T-helper 1 cell treated with Interleukin-12 subunit alpha and Interleukin-12 subunit beta and Interleukin-4 antibody, amounts not matched to agents 30 μg/mL and 1 μg/mL, for 36 hours (primary cell): ENCODE measurements around the gene CCNL1.
"Not testable (repeated sequence)": the region's sequence is repeated elsewhere in the genome, so short reads cannot be mapped to it uniquely, and the experiment has no call there.

Experiments used
- H3K27ac Mint-ChIP-seq: one replicate; pipeline ENCODE4 v1.8.0; 2021; ENCODE audit warnings: mild to moderate bottlenecking, mixed read lengths
- H3K27me3 Mint-ChIP-seq: one replicate; pipeline ENCODE4 v1.8.0; 2021; ENCODE audit warnings: low read depth, mixed read lengths
- H3K36me3 Mint-ChIP-seq: one replicate; pipeline ENCODE4 v1.8.0; 2021; ENCODE audit warnings: low read depth, mixed read lengths
- H3K4me1 Mint-ChIP-seq: one replicate; pipeline ENCODE4 v1.8.0; 2021; ENCODE audit warnings: low read depth, mixed read lengths
- H3K4me3 Mint-ChIP-seq: one replicate; pipeline ENCODE4 v1.8.0; 2021; ENCODE audit warnings: mild to moderate bottlenecking, moderate library complexity, mixed read lengths
- H3K9me3 Mint-ChIP-seq: one replicate; pipeline ENCODE4 v1.8.0; 2021; ENCODE audit warnings: mixed read lengths

Gene CCNL1

DNA sequence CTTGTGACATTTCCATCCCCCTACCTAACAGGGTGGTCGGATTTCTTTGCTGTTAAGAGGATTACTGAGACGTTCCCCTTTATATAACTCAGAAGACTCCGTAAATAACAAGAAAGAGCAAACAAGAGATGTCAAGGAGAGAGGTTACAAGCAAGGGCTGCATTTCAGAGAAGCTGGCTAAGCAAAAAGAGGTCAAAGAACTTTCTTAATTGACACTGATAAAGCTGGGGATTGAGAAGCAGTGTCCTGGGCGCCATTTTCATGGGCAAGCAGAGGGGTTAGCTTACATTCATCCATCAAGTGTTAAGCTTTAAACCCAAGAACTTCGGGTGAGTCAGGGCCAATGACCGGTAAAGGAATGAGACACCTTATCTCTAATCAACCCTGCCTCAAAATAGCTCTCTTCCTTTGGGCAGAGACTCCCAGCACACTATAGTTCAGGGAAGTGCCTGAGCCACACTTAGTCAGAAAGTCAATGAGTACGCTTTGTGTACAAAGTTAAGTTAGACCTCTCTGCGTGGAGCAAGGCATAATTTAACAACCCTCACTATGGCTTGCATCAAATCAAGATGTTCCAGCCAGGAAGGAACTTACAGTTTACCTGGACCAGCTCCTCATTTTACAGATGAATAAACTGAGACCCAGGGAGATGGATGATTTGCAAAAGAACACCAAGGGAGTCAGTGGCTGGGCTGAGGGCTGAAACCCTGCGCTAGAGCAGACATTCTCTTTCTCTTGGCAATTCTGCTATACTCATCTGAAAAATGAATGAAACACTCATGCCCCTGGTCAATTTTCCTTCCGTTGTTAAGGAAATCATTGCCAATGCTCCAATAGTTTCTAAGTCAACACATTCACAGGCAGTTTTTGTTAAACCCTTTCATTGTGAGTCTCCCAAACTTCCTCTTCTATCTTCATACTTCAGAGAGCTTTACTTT, 44.6 kb downstream of the CCNL1 start:
- H3K27ac Mint-ChIP-seq = no peak overlapping the region
- H3K27me3 Mint-ChIP-seq = no peaks in the 10 kb centered on the region
- H3K9me3 Mint-ChIP-seq = no peaks in the 10 kb centered on the region
- no peak overlapping the region for H3K4me3 Mint-ChIP-seq
- peaks cover 11% of the 10 kb centered on the region for H3K36me3 Mint-ChIP-seq
- H3K4me1 Mint-ChIP-seq = peaks cover 20% of the 10 kb centered on the region

DNA sequence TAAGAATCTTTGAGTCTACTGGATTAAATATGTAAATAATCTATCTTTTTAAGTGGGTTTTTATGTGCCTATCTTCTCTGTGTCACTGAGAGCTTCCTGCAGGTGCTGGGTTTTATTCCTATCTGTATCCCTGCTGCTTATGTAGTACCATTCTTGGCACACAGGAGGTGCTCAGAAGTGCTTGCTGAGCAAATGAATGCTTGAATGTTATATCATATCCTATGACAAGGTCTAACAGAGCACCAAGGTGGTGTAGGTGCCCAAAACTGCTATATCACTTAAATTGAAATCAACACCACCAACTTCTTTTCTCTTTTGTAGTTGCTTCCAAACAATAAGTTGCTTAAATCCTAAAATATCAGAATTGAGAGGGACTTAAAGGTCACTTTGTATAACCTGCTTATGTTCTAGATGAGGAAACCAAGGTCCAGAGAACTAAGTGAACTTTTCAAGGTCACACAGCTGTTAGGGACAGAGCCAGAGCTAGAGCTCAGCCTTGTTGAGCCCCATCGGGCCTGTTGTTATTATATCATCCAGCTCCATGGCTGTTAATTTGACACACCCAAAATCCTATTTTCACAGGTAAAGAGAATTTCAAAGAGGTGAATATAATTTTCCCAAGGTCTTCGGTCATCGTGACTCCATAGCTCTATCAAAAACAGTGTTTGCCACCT, 46.0 kb downstream of the CCNL1 start:
- H3K27me3 Mint-ChIP-seq = no peaks in the 10 kb centered on the region
- no peak overlapping the region for H3K27ac Mint-ChIP-seq
- H3K36me3 Mint-ChIP-seq = peaks cover 4% of the 10 kb centered on the region
- H3K9me3 Mint-ChIP-seq = no peaks in the 10 kb centered on the region
- H3K4me1 Mint-ChIP-seq = peaks cover 13% of the 10 kb centered on the region
- H3K4me3 Mint-ChIP-seq = no peak overlapping the region

DNA sequence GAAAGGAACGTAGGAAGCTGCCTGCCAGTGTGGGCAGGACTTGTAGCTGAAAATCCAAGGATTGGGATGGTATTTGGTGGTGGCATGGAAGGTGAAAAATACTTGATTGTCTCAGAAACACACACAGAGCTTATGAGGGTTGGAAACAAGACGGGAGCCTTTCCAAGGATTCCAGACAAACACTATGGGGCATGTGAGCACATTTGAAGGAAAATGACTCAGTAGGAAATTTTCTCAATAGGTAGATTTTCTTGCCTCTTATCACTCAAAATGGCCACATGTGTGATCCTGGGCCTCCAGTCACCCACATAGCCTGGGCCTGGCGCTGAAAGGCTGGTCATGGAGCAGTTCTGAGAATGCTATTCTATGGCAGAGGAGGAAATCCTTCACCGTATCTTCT, 47.4 kb downstream of the CCNL1 start:
- Mint-ChIP-seq H3K4me3 (no peak overlapping the region), H3K36me3 (peaks cover 4% of the 10 kb centered on the region), H3K27ac (no peak overlapping the region), H3K9me3 (no peaks in the 10 kb centered on the region), H3K27me3 (no peaks in the 10 kb centered on the region), H3K4me1 (peaks cover 13% of the 10 kb centered on the region)

DNA sequence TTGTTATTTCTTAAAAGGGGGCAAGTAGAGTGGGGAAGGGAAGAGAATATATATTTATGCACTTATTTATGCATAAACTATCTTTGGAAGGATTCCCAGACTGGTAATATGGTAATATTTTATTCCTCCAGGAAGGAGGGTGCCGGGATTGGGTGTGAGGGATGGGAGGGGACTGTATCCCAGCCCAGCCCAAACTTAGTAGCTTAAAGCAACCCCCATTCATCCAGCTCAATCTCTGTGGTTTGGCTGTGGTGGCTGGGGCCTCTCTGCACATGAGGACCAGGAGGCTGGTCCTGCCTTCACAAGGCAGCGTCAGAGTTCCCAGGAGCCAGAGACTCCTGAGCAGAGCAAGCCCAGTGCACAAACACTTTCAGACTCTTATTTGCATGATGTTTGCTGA, 48.4 kb downstream of the CCNL1 start:
- Mint-ChIP-seq H3K27ac (no peak overlapping the region), H3K36me3 (peaks cover 4% of the 10 kb centered on the region), H3K4me1 (peaks cover 13% of the 10 kb centered on the region), H3K9me3 (no peaks in the 10 kb centered on the region), H3K27me3 (no peaks in the 10 kb centered on the region), H3K4me3 (no peak overlapping the region)

DNA sequence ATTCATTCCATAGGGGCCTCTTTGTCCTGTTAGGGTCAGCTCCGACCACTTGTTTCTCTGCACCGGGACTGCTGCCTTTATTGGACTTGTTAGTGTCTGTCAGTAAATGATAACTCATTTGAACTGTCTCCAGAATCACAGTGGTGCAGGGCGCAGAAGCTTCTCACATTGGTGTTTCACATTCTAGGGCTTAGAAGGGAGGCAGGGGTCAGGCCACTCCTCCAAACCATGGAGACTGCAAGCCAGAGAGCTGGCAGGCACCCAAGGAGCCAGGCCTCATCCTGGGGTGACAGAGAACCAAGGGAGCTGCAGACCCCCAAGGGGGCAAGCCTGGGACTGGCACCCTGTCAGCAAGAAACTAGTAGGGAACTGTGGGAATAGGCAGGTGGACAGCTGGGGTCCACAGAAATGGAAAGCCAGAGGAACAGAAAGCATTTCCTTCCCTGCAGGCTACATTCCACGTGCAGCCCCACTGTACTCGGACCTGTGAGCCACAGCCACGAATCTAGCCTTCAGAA, 49.1 kb downstream of the CCNL1 start:
- Mint-ChIP-seq H3K27ac (no peak overlapping the region), H3K4me3 (no peak overlapping the region), H3K4me1 (peaks cover 9% of the 10 kb centered on the region), H3K36me3 (peaks cover 2% of the 10 kb centered on the region), H3K9me3 (no peaks in the 10 kb centered on the region), H3K27me3 (no peaks in the 10 kb centered on the region)

DNA sequence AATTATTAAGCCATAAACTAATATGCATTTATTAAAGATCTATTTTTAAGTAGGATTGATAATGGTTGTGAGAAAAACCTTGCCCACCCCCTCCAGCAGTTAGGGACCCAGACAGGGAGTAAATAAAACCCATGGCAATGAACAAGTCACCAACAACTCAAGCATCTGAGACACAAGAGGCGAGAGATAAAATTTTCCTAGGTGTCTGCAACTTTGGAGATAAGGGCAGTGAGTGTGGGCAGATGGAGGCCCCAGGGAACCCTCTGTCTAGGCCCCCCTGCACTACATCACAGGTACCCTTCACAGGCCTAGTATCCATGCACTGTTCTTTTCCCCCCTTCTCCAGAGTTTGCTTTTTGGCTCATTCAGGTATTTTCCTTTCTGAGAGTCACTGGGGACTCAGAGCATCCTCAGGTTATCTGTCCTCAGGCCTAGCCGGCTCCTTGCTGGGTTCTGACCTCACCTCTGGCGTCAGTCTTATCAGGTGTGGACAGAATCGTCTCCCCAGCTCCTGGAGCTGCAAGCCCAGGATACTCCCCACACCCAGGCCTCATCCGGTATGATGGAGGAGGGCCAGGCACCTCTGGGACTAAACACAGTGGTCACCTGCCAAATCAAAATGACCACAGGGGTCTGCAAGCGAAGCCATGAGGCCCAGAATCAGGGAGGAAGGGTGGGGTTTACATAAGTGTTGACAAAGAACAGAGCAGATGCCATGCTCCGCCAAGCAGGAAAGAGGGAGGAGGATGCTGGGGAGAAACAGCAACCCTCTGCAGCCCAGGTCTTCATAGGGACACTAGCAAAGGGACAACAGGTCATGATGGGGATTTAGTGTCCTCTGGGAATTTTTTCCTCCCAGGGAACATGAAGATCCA, 50.4 kb downstream of the CCNL1 start:
- no peaks in the 10 kb centered on the region for H3K27me3 Mint-ChIP-seq
- no peak overlapping the region for H3K27ac Mint-ChIP-seq
- H3K9me3 Mint-ChIP-seq = no peaks in the 10 kb centered on the region
- no peak overlapping the region for H3K4me3 Mint-ChIP-seq
- peaks cover 4% of the 10 kb centered on the region for H3K36me3 Mint-ChIP-seq
- peaks cover 19% of the 10 kb centered on the region for H3K4me1 Mint-ChIP-seq

DNA sequence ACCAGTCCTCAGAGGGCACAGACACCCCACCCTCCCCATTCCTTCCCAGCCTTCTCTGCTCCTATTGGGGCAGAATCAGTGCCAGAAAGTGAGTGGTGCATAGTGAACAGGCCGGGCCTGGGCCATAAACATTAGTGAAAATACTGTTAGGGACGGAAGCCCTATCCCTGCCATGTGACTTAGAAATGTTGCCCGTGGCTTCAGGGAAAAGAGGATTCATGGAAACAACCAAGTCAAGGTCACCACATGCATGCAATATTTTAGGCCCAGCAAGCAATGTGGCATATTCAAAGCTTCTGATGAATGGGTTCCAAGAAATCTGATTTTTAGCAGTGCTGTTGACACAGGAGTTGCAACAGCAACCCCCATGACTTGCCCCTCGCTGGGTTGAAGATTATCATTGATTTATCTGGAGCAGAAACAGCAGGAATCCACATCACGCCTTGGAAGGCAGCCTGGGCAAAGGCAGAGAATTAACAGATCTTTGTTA, 52.3 kb downstream of the CCNL1 start:
- no peak overlapping the region for H3K27ac Mint-ChIP-seq
- no peaks in the 10 kb centered on the region for H3K27me3 Mint-ChIP-seq
- H3K4me1 Mint-ChIP-seq = peaks cover 32% of the 10 kb centered on the region

DNA sequence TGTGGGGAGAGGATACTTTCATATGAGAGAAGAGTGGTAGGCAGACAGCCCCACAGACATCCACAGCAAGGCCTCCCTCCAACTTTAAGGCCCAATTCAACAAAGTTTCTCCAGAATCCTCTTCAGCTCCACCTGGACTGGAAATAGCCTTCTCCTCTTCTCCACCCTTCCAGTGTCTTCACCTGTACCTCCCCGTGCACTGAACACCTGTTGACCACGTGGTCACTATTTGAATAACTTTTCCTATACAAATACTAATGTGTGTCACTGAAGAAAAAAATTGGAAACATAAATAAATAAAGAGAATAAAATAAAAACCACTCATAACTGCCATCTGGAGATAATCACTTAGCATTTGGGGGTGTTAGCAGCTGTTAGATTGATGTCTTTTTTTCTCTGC, 52.9 kb downstream of the CCNL1 start:
- Mint-ChIP-seq H3K27me3 (no peaks in the 10 kb centered on the region), H3K4me3 (no peak overlapping the region), H3K36me3 (peaks cover 7% of the 10 kb centered on the region), H3K9me3 (no peaks in the 10 kb centered on the region), H3K4me1 (peaks cover 32% of the 10 kb centered on the region), H3K27ac (no peak overlapping the region)

More for the DNA sequence above, 52.3 kb downstream of the CCNL1 start:
- H3K36me3 Mint-ChIP-seq = peaks cover 5% of the 10 kb centered on the region
- H3K9me3 Mint-ChIP-seq = no peaks in the 10 kb centered on the region
- H3K4me3 Mint-ChIP-seq = no peak overlapping the region

DNA sequence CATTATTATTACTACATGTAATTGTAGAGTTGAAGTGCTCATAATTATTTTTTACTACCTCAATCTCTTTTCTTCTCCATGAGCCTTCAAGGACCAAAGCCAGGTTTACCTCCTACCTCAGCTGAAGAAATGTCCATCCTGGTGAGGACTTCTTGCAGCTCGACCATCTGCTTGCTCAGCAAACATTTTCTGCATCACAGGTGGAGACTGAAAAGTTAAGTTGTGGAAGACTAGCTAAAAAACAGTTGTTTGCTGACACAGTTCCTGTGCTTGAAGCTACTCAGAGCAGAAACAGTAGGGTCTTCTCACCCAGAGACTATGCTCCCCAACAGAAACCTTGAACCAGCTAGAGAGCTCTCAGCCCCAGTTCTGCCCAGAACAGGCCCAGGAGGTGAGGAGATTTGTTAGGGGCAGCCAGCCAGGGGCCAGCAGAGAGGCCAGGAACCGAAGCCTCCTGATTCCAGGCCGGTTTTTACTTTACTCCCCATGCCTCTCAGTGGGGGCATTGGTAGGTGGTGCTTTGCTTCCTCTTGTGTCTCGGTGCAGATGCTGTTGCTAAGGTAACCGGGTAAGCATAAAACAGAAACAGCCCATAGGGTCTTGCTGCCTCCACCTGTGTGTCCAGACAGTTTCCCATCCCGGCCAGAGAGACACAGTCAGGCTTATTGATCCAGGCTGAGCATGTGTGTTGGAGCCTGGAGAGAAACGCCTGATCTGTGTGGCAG, 54.9 kb downstream of the CCNL1 start:
- H3K4me3 Mint-ChIP-seq = no peak overlapping the region
- no peaks in the 10 kb centered on the region for H3K9me3 Mint-ChIP-seq
- H3K4me1 Mint-ChIP-seq = peaks cover 36% of the 10 kb centered on the region

DNA sequence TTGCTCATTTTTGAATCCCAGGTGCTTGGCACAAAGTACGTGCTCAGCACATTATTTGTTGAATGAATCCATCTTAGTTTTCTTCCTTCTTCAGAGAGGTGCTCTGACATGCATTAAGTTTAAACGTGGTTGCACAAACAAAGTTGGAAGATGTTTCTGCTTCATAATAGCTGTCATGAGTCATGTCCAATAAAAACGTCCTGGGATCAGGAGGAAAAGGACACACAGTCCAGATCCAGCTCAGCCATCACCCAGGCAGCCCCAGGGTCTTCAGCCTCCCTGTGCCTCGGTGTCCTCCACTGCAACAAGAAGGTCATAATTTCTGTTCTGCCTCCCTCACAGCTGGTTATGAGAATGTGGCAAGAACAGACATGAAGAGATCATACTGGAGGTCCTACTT, 55.4 kb downstream of the CCNL1 start:
- Mint-ChIP-seq H3K4me1 (peaks cover 39% of the 10 kb centered on the region), H3K27me3 (no peaks in the 10 kb centered on the region), H3K4me3 (peak overlapping the region; percentile 13), H3K27ac (peak overlapping the region; percentile 16), H3K9me3 (no peaks in the 10 kb centered on the region), H3K36me3 (peaks cover 10% of the 10 kb centered on the region)

More for the DNA sequence above, 54.9 kb downstream of the CCNL1 start:
- peaks cover 10% of the 10 kb centered on the region for H3K36me3 Mint-ChIP-seq
- no peaks in the 10 kb centered on the region for H3K27me3 Mint-ChIP-seq
- H3K27ac Mint-ChIP-seq = peak overlapping the region; percentile 57

DNA sequence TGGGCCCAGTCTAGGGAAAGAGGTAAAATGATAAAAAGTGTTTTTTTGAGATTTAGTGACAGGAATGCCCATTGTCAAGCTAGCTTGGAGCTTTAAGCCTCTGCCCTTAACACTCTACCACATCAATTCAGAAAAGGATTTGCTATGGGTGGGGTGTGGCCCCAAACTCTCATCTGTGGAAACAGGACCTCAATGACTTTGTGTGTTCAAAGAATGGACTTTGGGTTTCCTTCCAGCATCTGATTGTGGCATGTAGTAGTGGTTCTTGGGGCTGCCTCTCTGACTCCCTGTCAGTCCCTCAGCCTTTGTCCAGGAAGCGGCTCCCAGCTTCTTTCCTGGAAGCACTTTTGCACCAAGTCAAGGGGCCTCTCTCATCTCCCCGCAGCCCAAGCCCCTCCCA, 56.1 kb downstream of the CCNL1 start:
- Mint-ChIP-seq H3K4me3 (no peak overlapping the region), H3K36me3 (peaks cover 10% of the 10 kb centered on the region), H3K27ac (peak overlapping the region; percentile 89), H3K27me3 (no peaks in the 10 kb centered on the region), H3K9me3 (no peaks in the 10 kb centered on the region), H3K4me1 (peaks cover 46% of the 10 kb centered on the region)

DNA sequence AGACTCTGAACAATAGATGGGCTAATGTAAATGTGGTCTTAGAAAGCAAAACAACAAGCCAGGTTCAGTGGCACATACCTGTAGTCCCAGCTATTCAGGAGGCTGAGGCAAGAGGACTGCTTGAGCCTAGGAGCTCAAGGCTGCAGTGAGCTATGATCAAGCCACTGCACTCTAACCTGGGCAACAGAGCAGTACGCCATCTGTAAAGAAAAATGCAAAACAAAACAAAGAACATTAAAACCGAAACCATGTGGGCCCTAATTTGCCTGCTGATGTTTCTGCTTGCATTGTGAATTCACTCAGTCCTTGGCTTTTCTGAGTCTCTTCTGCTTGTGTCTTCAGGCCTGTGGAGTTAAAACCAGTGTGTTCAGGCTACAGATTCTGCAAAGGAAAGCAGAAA, 56.7 kb downstream of the CCNL1 start:
- Mint-ChIP-seq H3K27ac (peak overlapping the region; percentile 89), H3K36me3 (peaks cover 10% of the 10 kb centered on the region), H3K27me3 (no peaks in the 10 kb centered on the region), H3K4me1 (peaks cover 52% of the 10 kb centered on the region), H3K4me3 (no peak overlapping the region), H3K9me3 (no peaks in the 10 kb centered on the region)

DNA sequence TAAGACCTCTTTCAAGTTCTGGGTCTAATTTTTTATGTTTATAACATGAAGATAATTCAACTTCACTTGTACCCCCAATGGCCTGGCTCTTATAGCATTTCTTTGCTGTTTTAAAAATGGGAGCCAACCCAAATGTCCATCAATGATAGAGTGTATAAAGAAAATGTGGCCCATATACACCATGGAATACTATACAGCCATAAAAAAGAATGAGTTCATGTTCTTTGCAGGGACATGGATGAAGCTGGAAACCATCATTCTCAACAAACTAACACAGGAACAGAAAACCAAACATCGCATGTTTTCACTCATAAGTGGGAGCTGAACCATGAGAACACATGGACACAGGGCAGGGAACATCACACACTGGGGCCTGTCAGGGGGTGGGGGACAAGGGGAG, 57.4 kb downstream of the CCNL1 start:
- H3K36me3 Mint-ChIP-seq, H3K9me3 Mint-ChIP-seq, H3K4me3 Mint-ChIP-seq, H3K27me3 Mint-ChIP-seq, H3K27ac Mint-ChIP-seq: not testable (repeated sequence)
- H3K4me1 Mint-ChIP-seq = peaks cover 54% of the 10 kb centered on the region
